ENCODE results near the gene BCKDHA.

DNA sequence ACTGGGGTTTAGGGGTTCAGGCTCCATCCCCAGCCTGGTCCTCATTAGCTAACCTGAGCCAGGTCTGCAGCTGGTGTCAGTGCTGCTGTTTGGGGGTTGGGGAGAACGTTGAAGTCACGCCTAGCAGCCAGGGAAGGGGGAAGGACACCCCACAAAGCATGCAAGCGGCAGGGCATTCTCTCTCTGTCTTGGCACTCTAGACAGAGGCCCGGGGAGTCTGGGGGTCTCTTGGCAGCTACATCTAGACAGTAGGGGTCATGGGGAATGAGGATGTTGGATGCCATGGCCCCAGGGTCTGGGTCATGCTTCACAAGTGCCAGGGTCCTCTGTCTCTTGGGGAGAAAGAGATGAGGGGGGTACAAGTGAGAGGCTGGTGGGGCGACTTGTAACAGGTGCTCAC lies 48.0 kb downstream of the BCKDHA start:
- TF ChIP-seq CTCF (IDR thresholded peaks at IDR 0.05; ENCODE audit: poor library complexity, severe bottlenecking) (no peak), EP300 (conservative IDR thresholded peaks at IDR 0.05; ENCODE audit: poor library complexity, severe bottlenecking) (no peak), POLR2AphosphoS5 (IDR thresholded peaks at IDR 0.05) (no peak), RAD21 (conservative IDR thresholded peaks at IDR 0.05) (no peak), MXI1 (conservative IDR thresholded peaks at IDR 0.05; ENCODE audit: poor library complexity, severe bottlenecking) (no peak)
- TF ChIP-seq, protein P1, sequence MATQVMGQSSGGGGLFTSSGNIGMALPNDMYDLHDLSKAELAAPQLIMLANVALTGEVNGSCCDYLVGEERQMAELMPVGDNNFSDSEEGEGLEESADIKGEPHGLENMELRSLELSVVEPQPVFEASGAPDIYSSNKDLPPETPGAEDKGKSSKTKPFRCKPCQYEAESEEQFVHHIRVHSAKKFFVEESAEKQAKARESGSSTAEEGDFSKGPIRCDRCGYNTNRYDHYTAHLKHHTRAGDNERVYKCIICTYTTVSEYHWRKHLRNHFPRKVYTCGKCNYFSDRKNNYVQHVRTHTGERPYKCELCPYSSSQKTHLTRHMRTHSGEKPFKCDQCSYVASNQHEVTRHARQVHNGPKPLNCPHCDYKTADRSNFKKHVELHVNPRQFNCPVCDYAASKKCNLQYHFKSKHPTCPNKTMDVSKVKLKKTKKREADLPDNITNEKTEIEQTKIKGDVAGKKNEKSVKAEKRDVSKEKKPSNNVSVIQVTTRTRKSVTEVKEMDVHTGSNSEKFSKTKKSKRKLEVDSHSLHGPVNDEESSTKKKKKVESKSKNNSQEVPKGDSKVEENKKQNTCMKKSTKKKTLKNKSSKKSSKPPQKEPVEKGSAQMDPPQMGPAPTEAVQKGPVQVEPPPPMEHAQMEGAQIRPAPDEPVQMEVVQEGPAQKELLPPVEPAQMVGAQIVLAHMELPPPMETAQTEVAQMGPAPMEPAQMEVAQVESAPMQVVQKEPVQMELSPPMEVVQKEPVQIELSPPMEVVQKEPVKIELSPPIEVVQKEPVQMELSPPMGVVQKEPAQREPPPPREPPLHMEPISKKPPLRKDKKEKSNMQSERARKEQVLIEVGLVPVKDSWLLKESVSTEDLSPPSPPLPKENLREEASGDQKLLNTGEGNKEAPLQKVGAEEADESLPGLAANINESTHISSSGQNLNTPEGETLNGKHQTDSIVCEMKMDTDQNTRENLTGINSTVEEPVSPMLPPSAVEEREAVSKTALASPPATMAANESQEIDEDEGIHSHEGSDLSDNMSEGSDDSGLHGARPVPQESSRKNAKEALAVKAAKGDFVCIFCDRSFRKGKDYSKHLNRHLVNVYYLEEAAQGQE (IDR thresholded peaks at IDR 0.05; ENCODE audit: borderline replicate concordance), result no peak

Data from neural cell (in vitro differentiated cells).